ENCODE measurements around the gene SLC35B1.

DNA sequence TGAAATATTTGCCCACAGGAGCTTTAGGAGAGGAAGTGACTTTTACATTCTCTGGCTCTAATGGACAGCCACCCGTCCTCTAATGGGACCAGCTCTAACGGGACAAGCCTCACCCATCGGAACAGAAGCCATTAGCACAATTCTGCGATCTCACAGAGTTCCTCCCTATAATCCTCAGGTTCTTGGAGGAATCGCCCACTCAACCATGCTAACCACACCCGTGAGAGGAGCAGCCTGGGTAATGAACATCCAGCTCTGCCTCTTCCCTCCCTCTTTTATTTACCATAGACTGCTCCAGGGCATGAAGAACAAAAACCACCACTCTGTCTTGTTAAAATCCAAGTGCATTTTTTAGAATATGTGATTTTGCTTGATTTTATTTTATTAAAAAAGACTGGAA, 6.8 kb downstream of the SLC35B1 start:
- TF ChIP-seq CTCF (IDR thresholded peaks at IDR 0.05) (no peak), POLR2A (IDR thresholded peaks at IDR 0.05) (no peak)
